HG03571 (cell line): Measurements from ENCODE around the gene RPRML.

Experiments used
- ATAC-seq: cut with Tn5 transposase; IDR thresholded peaks from one replicate; pipeline ENCODE4 v1.9.1; 2021; ENCODE audit not compliant: unreplicated experiment

RPRML gene

GRCh38 chr17:46947216-46947615 is 31.8 kb downstream of the RPRML start:
- ATAC-seq: no peak

- no peak for ATAC-seq
Observed at GRCh38 chr17:46944931-46945330, 34.1 kb downstream of the RPRML start.

- no peak for ATAC-seq
Observed at GRCh38 chr17:46943501-46944393, 35.3 kb downstream of the RPRML start.

GRCh38 chr17:46943218-46943500 is 35.9 kb downstream of the RPRML start:
- ATAC-seq: no peak

GRCh38 chr17:46942441-46943217 is 36.4 kb downstream of the RPRML start:
- ATAC-seq: no peak

- no peak for ATAC-seq
Observed at GRCh38 chr17:46940692-46941404, 38.2 kb downstream of the RPRML start.

- no peak for ATAC-seq
Observed at GRCh38 chr17:46935658-46936266, 43.3 kb downstream of the RPRML start.

GRCh38 chr17:46931596-46931995 is 47.5 kb downstream of the RPRML start:
- ATAC-seq: no peak

GRCh38 chr17:46930051-46930450 is 49.0 kb downstream of the RPRML start:
- no peak for ATAC-seq

- ATAC-seq: no peak
Observed at GRCh38 chr17:46929413-46929812, 49.6 kb downstream of the RPRML start.

- ATAC-seq: no peak
Observed at GRCh38 chr17:46928467-46929261, 50.4 kb downstream of the RPRML start.
